HG02852 (cell line): ENCODE measurements around the gene MACF1.

Source experiments
- ATAC-seq: cut with Tn5 transposase; IDR thresholded peaks from one replicate; pipeline ENCODE4 v1.9.1; 2021; ENCODE audit warnings: mild to moderate bottlenecking, moderate library complexity; ENCODE audit not compliant: unreplicated experiment

Gene MACF1

DNA sequence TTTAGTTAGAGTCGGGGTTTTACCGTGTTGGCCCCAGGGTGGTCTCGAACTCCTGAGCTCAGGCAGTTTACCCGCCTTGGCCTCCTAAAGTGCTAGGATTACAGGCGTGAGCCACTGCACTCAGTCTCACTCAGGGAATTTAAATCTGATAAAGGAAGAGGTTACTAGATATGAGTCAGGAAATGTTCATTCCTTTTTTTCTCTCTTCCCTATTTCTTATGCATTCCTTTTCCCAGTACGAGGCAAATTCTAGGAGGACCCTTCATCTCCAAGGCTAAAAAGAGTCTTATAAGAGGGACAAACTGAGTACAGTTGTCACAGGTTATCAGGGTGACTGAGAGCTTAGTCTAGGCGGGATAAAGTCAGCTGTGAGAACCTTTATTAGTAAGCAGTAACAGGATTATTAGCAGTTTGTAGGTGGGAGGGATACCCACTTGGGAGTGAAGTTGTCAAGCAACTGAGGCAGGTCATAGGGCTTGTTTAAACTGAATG is 9.1 kb downstream of the MACF1 start:
- ATAC-seq, result no peak

GRCh38 chr1:39214021-39214713 is 9.7 kb downstream of the MACF1 start:
- no peak for ATAC-seq

DNA sequence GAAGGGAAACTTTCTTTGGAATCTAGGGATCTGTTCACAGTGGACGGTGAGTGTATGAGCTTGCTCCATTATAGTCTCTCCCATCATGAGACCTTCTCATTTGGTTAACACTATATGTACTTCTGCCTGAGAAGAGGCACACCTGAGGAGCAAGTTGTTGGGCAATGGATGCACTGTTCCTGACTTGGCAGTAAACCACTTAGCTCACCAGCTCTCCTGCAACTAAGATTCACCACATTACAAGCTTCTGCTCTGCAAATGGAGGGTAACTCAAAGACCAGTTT is 10.2 kb downstream of the MACF1 start:
- no peak for ATAC-seq

- peak; percentile 55 for ATAC-seq
Observed at GRCh38 chr1:39214998-39215873, 10.7 kb downstream of the MACF1 start.

DNA sequence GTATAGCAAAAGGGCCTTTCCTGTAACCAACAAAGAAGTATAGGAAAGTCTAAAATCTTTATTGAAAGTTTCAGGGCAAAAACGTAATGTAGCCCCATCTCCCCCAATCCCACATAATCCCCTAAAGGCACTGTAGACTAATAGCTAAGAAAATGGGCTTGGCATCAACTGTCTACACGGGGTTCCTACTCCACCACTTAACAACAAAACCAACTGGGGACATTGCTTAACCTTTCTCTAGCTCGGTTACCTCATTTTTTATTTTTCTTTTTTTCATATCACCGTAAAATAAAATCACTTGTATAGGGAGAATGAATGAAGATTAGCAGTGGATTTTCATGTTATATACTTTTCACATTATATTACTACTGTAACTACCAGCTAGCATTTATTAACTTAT is 12.3 kb downstream of the MACF1 start:
- no peak for ATAC-seq

DNA sequence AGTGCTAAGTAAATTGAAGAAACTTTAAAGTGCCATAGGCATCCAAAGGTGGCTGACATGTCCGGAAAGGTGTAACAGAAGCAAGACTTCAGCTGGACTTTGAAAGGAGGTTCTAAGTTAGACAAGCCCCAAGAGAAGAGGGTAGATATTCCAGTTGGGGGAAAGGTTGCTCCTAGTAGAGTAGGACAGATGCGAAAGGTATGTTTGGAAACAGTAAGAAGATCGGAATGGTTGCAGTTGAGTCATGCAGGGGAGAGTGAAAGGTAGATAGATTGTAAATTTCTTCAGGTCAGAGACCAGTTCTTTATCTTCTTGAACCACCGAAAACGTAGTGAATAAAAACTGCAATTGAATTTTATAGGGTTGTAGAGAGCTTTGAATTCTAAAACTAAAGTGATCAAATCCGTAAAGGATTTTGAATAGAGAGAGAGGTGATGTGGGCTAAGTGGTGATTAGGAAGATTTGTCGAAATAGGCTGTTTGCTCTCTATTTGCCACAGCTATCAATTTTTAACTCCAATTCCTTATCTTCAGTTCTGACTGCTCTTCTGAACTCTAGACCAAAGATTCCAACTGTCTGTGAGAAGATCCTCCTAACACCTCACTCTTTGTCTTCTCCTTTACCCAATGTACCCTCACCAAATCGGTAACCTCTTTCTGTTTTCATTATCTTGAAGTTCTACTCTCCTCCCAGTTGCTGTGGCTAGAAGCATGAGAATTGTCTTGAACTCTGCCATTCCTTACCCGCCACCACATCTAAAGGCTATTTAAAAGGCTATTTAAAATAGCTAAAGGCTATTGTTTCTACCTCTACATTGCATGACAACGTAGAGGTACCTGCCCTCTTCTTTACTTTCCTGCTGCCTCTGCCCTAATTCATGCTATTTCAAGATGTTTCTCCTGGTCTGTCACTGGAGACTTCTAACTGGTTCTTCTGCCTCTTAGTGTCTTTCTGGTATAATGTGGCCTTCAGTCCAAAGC is 16.7 kb downstream of the MACF1 start:
- ATAC-seq, result no peak

DNA sequence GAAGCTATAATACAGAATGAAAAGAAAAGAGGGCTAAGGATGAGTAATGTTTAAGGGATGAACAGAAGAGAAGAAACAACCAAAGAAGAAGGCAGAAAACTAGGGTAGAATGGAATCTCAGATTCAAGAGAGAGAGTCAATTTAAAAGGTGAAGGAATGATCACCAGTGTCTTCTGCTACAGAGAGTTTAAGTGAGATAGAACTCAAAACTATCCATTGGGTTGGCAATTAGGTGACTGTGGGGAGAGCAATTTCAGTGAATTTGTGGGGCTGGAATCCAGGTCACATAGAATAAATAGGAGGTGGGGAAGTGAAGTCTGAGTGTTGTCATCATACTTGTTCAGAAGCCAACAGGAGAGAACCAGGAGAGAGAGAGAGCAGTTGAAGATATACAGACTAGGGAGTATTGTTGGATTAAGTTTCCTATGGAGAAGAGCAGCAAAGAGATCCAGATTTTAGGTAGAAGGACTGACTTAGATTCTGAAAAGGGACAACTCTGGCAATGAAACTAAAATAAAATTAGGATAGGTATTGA is 19.9 kb downstream of the MACF1 start:
- ATAC-seq, result no peak

- ATAC-seq, result no peak
Observed at GRCh38 chr1:39226836-39227235, 22.3 kb downstream of the MACF1 start.

DNA sequence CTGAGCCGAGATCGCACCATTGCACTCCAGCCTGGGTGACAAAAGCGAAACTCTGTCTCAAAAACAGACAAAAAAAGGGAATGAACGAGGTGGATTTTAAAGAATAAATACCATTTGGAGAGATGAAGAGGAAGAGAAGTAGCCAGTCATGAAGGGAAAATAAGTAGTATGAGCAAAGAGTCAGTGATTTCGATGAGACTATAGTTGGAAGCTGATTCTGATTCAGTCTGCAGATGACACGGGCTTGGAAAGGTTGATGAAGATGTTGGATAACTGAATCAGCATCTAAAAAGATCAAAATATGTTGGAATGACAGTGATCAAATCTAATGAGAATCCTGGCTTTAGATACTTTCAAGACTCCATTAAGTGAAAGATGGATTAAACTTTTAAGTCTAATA is 23.8 kb downstream of the MACF1 start:
- no peak for ATAC-seq

- no peak for ATAC-seq
Observed at GRCh38 chr1:39229504-39229903, 25.0 kb downstream of the MACF1 start.

GRCh38 chr1:39230261-39231190 is 26.0 kb downstream of the MACF1 start:
- peak; percentile 44 for ATAC-seq

GRCh38 chr1:39236971-39237370 is 32.5 kb downstream of the MACF1 start:
- ATAC-seq, result no peak

- ATAC-seq, result no peak
Observed at GRCh38 chr1:39238476-39238875, 34.0 kb downstream of the MACF1 start.

DNA sequence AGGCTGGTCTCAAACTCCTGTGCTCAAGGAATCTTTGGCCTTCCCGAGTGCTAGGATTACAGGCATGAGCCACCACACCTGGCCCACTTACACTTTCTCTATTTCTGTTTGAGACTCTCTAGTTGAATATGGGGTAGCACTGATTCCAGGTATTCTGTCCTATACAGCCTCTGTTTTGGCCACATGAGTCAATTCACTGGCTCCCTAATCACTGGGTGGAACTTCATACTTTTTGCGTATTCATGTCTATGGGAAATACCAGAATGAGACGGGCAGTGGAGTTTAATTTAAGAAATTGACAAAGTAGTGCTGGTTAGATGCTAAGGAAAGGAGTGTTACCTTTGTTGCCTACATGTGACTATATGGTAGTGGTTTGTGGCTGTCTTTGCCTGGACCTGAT is 35.5 kb downstream of the MACF1 start:
- ATAC-seq, result no peak

GRCh38 chr1:39243302-39243701 is 38.8 kb downstream of the MACF1 start:
- ATAC-seq, result no peak

- ATAC-seq, result no peak
Observed at GRCh38 chr1:39250460-39251240, 46.2 kb downstream of the MACF1 start.

DNA sequence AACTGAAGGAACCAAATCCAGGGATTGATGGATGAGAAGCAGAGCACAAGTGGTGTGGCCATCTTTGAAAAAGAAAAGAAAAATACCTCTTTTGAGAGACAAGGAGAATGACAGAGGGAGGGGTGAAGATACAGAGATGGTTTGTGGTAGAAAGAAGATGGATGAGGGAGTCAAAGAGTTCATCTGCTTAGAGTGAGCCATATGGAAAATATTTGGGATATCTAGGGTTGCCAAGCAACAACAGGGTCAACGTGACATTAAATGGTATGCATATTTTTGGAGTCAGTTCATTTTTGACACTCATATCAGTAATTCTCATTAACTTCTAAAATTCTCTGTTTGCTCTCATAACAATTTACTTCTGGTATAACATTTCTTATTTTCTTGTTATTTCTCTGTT is 50.7 kb downstream of the MACF1 start:
- ATAC-seq, result no peak

DNA sequence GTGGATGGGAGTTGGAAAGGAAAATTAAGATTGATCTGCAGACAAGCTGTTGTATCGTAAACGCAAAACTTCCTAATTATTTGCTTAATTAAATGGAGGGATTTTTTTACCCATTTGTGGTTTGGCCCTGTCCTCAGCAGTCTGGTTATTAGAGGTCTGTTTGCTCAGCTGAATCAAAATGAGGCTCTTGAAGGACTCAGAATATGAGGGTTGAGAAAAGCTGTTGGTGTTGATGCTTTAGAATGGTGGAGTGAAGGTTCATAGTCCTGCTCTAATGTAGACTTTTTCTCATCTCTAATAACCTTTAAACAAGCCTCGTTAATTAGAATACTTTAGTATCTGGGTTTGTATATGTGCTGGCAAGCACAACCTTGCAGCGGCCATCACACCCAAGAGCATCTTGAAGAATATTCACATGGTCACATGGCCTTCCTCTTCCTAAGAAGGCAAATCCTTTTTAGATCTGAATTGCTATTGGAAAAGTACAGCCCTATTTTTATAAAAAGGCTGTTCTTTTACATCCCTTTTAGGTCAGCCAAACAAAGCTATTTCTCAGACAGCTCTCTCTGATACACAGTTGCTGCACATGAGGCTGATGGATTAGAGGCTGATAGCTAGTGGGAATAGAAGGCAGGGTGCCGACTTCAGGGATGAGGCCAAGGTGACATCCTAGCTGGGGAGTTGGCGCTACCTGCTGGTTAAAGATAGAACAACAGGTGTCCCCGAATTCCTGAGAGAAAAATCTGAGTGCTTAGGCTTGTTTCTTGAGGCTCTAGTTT is 53.8 kb downstream of the MACF1 start:
- no peak for ATAC-seq
